Hepatocyte (in vitro differentiated cells): ENCODE results near the gene RICTOR. TPM values are rescaled to one million over a fixed set of nuclear protein-coding genes. Genes with fewer than 3 reads are reported as not detected.

Experiments used
- DNase-seq: peaks from one replicate; pipeline ENCODE4 v3.0.0-alpha.2; 2016; ENCODE audit warnings: low spot score
- H2AFZ ChIP-seq: fragments of 200-600 bp; sonication (generic); 2 replicates; pipeline ENCODE4 v1.6.0; 2016; ENCODE audit warnings: antibody characterized with exemption, mild to moderate bottlenecking
- H3K27ac ChIP-seq: fragments of 200-600 bp; sonication (generic); 2 replicates; pipeline ENCODE4 v1.5.1; 2016; ENCODE audit warnings: mild to moderate bottlenecking
- H3K27me3 ChIP-seq: fragments of 200-600 bp; sonication (generic); 2 replicates; pipeline ENCODE4 v1.6.1; 2016
- H3K36me3 ChIP-seq: fragments of 200-600 bp; sonication (generic); replicated peaks from 2 replicates; pipeline ENCODE4 v1.5.1; 2016; ENCODE audit warnings: low read depth; ENCODE audit not compliant: insufficient read depth
- H3K4me1 ChIP-seq: fragments of 200-600 bp; sonication (generic); 2 replicates; pipeline ENCODE4 v1.5.1; 2016; ENCODE audit warnings: mild to moderate bottlenecking, moderate library complexity; ENCODE audit not compliant: insufficient read depth
- H3K4me2 ChIP-seq: fragments of 200-600 bp; sonication (generic); 2 replicates; pipeline ENCODE4 v1.6.0; 2016
- H3K4me3 ChIP-seq: fragments of 200-600 bp; sonication (generic); 2 replicates; pipeline ENCODE4 v1.5.1; 2016; ENCODE audit warnings: mild to moderate bottlenecking
- H3K79me2 ChIP-seq: fragments of 200-600 bp; sonication (generic); 2 replicates; pipeline ENCODE4 v1.6.0; 2017; ENCODE audit warnings: mild to moderate bottlenecking
- H3K9me2 ChIP-seq: fragments of 200-600 bp; sonication (generic); replicated peaks from 2 replicates; pipeline ENCODE4 v1.6.0; 2017; ENCODE audit warnings: mild to moderate bottlenecking; ENCODE audit not compliant: insufficient read depth
- H3K9me3 ChIP-seq: fragments of 200-600 bp; sonication (generic); 2 replicates; pipeline ENCODE4 v1.5.1; 2016; ENCODE audit warnings: low read depth, mild to moderate bottlenecking
- H4K20me1 ChIP-seq: fragments of 200-600 bp; sonication (generic); 2 replicates; pipeline ENCODE4 v1.6.0; 2016; ENCODE audit warnings: mild to moderate bottlenecking; ENCODE audit not compliant: insufficient read depth, poor library complexity, severe bottlenecking
- EZH2 ChIP-seq: fragments of 200-600 bp; sonication (generic); IDR thresholded peaks from 2 replicates; pipeline ENCODE4 v1.6.1; 2016; ENCODE audit warnings: antibody characterized with exemption, mild to moderate bottlenecking, borderline replicate concordance
- EZH2phosphoT487 ChIP-seq: fragments of 200-600 bp; sonication (generic); IDR thresholded peaks from one replicate; pipeline ENCODE4 v1.6.1; 2018; ENCODE audit warnings: antibody characterized with exemption, mild to moderate bottlenecking, low read depth, moderate library complexity; ENCODE audit not compliant: unreplicated experiment, severe bottlenecking
- WGBS: methylation state at CpG from one replicate; pipeline ENCODE4 v1.1.6; 2016; ENCODE audit warnings: low lambda C conversion rate; ENCODE audit errors: missing lambda C conversion rate; 5-methylcytosine and 5-hydroxymethylcytosine counted together
- polyA plus RNA-seq: library from polyadenylated mRNA; unstranded; fragments of >200 nt; fragmentation: Nextera tagmentation; extraction: Ambion mirVana; gene quantifications from 2 replicates; pipeline ENCODE4 v1.2.1, GENCODE V29; 2016
- total RNA-seq: library from RNA; depleted of rRNA; stranded (reverse); fragments of >200 nt; gene quantifications from 2 replicates; pipeline ENCODE4 v1.2.3, GENCODE V29; 2014
- TF ChIP-seq, protein P1 (sequence below): fragments of 200-600 bp; sonication (generic); IDR thresholded peaks from 2 replicates; pipeline ENCODE4 v1.5.1; 2016; ENCODE audit warnings: antibody characterized with exemption, mild to moderate bottlenecking; ENCODE audit not compliant: poor library complexity

Gene RICTOR
- total and polyA plus RNA-seq, 2 experiments from 2014 or later, result 8.5 to 29.1 TPM

DNA sequence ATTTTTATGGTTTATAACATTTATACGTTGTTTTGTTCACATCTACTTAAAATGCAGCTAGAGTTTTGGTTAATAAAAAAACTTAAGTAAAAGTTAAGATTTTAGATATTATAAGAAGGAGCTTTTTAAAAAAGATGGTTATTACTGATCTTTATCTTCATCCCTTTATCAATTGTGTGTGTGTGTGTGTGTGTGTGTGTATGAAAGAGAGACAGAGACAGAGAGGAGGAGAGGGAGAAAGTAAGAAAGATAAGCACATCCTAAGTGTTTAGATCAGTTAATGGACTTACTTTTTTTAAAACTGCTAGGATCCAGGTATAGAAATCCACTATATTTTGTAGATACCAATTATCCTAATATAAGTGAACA is 45.8 kb upstream of the RICTOR start:
- Histone ChIP-seq H3K27ac (no peak overlapping the region), H3K4me2 (no peak overlapping the region), H3K9me3 (no peaks in the 10 kb centered on the region), H3K27me3 (peaks cover 4% of the 10 kb centered on the region), H4K20me1 (no peaks in the 10 kb centered on the region), H2AFZ (no peak overlapping the region), H3K4me1 (no peaks in the 10 kb centered on the region), H3K36me3 (no peaks in the 10 kb centered on the region), H3K79me2 (no peaks in the 10 kb centered on the region), H3K9me2 (no peaks in the 10 kb centered on the region), H3K4me3 (no peak overlapping the region)
- TF ChIP-seq EZH2phosphoT487 (no peak), EZH2 (no peak)
- TF ChIP-seq, protein P1, sequence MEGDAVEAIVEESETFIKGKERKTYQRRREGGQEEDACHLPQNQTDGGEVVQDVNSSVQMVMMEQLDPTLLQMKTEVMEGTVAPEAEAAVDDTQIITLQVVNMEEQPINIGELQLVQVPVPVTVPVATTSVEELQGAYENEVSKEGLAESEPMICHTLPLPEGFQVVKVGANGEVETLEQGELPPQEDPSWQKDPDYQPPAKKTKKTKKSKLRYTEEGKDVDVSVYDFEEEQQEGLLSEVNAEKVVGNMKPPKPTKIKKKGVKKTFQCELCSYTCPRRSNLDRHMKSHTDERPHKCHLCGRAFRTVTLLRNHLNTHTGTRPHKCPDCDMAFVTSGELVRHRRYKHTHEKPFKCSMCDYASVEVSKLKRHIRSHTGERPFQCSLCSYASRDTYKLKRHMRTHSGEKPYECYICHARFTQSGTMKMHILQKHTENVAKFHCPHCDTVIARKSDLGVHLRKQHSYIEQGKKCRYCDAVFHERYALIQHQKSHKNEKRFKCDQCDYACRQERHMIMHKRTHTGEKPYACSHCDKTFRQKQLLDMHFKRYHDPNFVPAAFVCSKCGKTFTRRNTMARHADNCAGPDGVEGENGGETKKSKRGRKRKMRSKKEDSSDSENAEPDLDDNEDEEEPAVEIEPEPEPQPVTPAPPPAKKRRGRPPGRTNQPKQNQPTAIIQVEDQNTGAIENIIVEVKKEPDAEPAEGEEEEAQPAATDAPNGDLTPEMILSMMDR, result no peak
- no peak for DNase-seq
- WGBS, result 100% methylated on average over 1 of the region's 1 CpG

DNA sequence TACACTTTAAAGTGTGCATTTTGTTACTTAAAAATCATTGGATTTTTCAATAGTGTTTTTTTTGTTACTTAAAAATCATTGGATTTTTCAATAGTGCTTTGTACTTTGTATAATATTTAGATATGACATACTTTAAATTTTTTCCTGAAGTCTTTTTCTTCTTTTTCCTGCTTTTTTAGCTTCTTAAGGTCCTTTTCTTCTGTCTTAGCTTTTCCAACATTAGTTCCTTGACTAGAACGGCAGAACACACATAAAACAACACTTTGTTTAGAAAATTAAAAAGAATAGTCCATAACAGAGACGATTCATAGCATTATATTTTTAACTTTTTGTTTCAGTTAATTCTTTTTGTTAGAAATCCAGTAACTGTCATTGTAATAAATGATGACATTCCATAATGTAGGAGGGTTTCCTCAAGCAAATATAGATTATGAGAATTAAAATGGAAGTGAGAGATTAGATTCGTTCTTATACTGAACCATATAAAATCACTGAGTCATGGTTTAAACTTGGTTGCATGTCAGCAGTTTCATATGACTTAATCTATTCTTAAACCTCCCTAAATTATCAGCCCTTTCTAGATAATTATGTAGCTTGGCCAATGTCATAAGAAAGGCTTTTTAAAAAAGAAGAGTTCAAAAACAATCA is 45.3 kb upstream of the RICTOR start:
- Histone ChIP-seq H2AFZ (no peak overlapping the region), H3K79me2 (no peaks in the 10 kb centered on the region), H3K27ac (no peak overlapping the region), H3K36me3 (no peaks in the 10 kb centered on the region), H3K4me2 (no peak overlapping the region), H3K9me2 (no peaks in the 10 kb centered on the region), H3K27me3 (peaks cover 4% of the 10 kb centered on the region), H3K4me1 (no peaks in the 10 kb centered on the region), H3K4me3 (no peak overlapping the region), H3K9me3 (no peaks in the 10 kb centered on the region), H4K20me1 (no peaks in the 10 kb centered on the region)
- TF ChIP-seq, protein P1, result no peak
- TF ChIP-seq EZH2phosphoT487 (no peak), EZH2 (no peak)
- DNase-seq, result no peak
- 77% methylated on average over 3 of the region's 3 CpGs for WGBS

DNA sequence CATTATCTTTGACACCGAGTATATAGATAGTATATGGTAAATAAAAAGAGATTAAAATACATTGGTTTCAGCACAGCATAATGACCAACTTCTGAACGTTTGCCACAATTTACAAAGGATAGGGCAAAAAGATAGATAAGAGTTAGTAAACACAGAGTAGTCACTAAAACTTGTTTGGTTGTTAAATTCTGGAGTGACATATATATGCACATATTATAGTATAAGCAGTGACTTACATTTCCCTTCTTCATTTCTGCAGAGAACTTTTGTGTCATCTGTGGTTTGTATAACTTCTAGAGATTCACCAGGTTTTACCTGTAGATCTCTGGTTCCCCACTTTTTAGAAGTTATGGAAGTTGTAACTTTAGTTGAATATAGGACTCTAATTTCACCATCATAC is 44.4 kb upstream of the RICTOR start:
- H3K4me3 ChIP-seq, result no peak overlapping the region
- no peaks in the 10 kb centered on the region for H4K20me1 ChIP-seq
- H3K36me3 ChIP-seq, result no peaks in the 10 kb centered on the region
- TF ChIP-seq, protein P1, result no peak
- TF ChIP-seq EZH2 (no peak), EZH2phosphoT487 (no peak)
- H3K79me2 ChIP-seq, result no peaks in the 10 kb centered on the region
- H2AFZ ChIP-seq, result no peak overlapping the region
- H3K4me2 ChIP-seq, result no peak overlapping the region
- no peak overlapping the region for H3K27ac ChIP-seq
- 48% methylated on average over 2 of the region's 2 CpGs for WGBS
- peaks cover 4% of the 10 kb centered on the region for H3K27me3 ChIP-seq
- no peaks in the 10 kb centered on the region for H3K9me3 ChIP-seq
- no peak for DNase-seq
- no peaks in the 10 kb centered on the region for H3K9me2 ChIP-seq
- no peaks in the 10 kb centered on the region for H3K4me1 ChIP-seq

DNA sequence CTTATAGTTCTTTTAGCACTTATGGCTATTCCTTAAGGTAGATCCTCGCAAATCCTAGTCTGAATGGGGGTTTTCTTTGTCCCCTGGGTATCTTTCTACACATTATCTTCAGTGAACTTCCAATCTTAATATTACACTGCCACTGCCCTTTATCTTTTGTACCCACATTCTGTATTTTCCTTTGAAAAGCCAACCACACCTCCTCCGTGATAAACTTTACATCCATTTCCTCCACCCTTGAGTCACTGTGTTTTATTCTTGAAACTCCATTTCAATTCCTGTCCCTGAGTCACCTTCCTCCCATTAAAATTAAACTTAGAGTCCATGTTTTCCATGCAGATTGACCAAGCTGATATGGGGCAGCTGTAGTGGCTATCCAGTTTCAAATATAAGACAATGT is 43.2 kb upstream of the RICTOR start:
- no peak overlapping the region for H2AFZ ChIP-seq
- H3K9me2 ChIP-seq, result no peaks in the 10 kb centered on the region
- H3K4me1 ChIP-seq, result no peaks in the 10 kb centered on the region
- H4K20me1 ChIP-seq, result no peaks in the 10 kb centered on the region
- no peaks in the 10 kb centered on the region for H3K79me2 ChIP-seq
- H3K36me3 ChIP-seq, result no peaks in the 10 kb centered on the region
- no peak overlapping the region for H3K4me3 ChIP-seq
- H3K9me3 ChIP-seq, result no peaks in the 10 kb centered on the region
- WGBS, result 78% methylated on average over 2 of the region's 2 CpGs
- peaks cover 2% of the 10 kb centered on the region for H3K27me3 ChIP-seq
- no peak overlapping the region for H3K27ac ChIP-seq
- TF ChIP-seq, protein P1, result no peak
- no peak for TF ChIP-seq EZH2
- TF ChIP-seq EZH2phosphoT487, result no peak
- no peak overlapping the region for H3K4me2 ChIP-seq
- DNase-seq, result no peak
